SK-N-SH treated with all-trans-retinoic acid at 6 μM for 48 hours (cell line): ENCODE results near the gene PET100.

Experiments
- ATAC-seq: fragments of 200-7000 bp; cut with Tn5 transposase; 3 replicates; pipeline ENCODE4 v1.9.1; 2020; ENCODE audit warnings: mild to moderate bottlenecking, moderate library complexity
- ARNTL ChIP-seq: fragments of 450-650 bp; formaldehyde crosslinking; IDR thresholded peaks from 2 replicates; pipeline ENCODE4 v1.5.0; 2020; ENCODE audit warnings: low read depth, mild to moderate bottlenecking, moderate library complexity, borderline replicate concordance
- BACH2 ChIP-seq: fragments of 250-450 bp; sonication (Bioruptor Pico); IDR thresholded peaks from 2 replicates; pipeline ENCODE4 v1.9.0; 2021; ENCODE audit warnings: mild to moderate bottlenecking, borderline replicate concordance
- CSDC2 ChIP-seq: fragments of 250-450 bp; sonication (Bioruptor Pico); IDR thresholded peaks from 2 replicates; pipeline ENCODE4 v1.5.0; 2020; ENCODE audit warnings: mild to moderate bottlenecking, moderate library complexity
- CSRNP3 ChIP-seq: fragments of 250-450 bp; sonication (Bioruptor Pico); IDR thresholded peaks from 2 replicates; pipeline ENCODE4 v1.5.1; 2021; ENCODE audit warnings: mild to moderate bottlenecking, moderate library complexity
- ESRRG ChIP-seq: fragments of 250-450 bp; sonication (Bioruptor Pico); IDR thresholded peaks from 2 replicates; pipeline ENCODE4 v1.6.1; 2021; ENCODE audit warnings: mild to moderate bottlenecking
- GLIS3 ChIP-seq: fragments of 250-450 bp; sonication (Bioruptor Pico); IDR thresholded peaks from 2 replicates; pipeline ENCODE4 v1.5.0; 2020; ENCODE audit warnings: mild to moderate bottlenecking, moderate library complexity
- ISL1 ChIP-seq: fragments of 250-450 bp; sonication (Bioruptor Pico); IDR thresholded peaks from 2 replicates; pipeline ENCODE4 v2.1.2; 2022; ENCODE audit warnings: mild to moderate bottlenecking, moderate library complexity
- OSR1 ChIP-seq: fragments of 250-450 bp; sonication (Bioruptor Pico); IDR thresholded peaks from 2 replicates; pipeline ENCODE4 v1.8.0; 2022; ENCODE audit warnings: moderate library complexity, mild to moderate bottlenecking, inconsistent platforms
- POU6F1 ChIP-seq: fragments of 250-450 bp; sonication (Bioruptor Pico); IDR thresholded peaks from 2 replicates; pipeline ENCODE4 v1.8.0; 2021; ENCODE audit warnings: low read depth, mild to moderate bottlenecking, moderate library complexity, borderline replicate concordance
- PPARA ChIP-seq: fragments of 250-450 bp; sonication (Bioruptor Pico); IDR thresholded peaks from 2 replicates; pipeline ENCODE4 v1.5.0; 2020; ENCODE audit warnings: mild to moderate bottlenecking, borderline replicate concordance
- RARB ChIP-seq: fragments of 250-450 bp; sonication (Bioruptor Pico); IDR thresholded peaks from 2 replicates; pipeline ENCODE4 v1.8.0; 2021; ENCODE audit warnings: mild to moderate bottlenecking, moderate library complexity
- SNAI2 ChIP-seq: fragments of 250-450 bp; sonication (Bioruptor Pico); IDR thresholded peaks from 2 replicates; pipeline ENCODE4 v1.5.0; 2020; ENCODE audit warnings: mild to moderate bottlenecking, moderate library complexity
- TCF4 ChIP-seq: fragments of 250-450 bp; sonication (Bioruptor Pico); IDR thresholded peaks from 2 replicates; pipeline ENCODE4 v1.8.0; 2021; ENCODE audit warnings: mild to moderate bottlenecking, moderate library complexity, borderline replicate concordance
- TOX ChIP-seq: fragments of 250-450 bp; sonication (Bioruptor Pico); IDR thresholded peaks from 2 replicates; pipeline ENCODE4 v1.8.0; 2021; ENCODE audit warnings: mild to moderate bottlenecking, moderate library complexity, borderline replicate concordance
- TSHZ2 ChIP-seq: fragments of 250-450 bp; sonication (Bioruptor Pico); IDR thresholded peaks from 2 replicates; pipeline ENCODE4 v1.5.0; 2020; ENCODE audit warnings: mild to moderate bottlenecking, moderate library complexity
- ZC3H10 ChIP-seq: fragments of 250-450 bp; sonication (Bioruptor Pico); IDR thresholded peaks from 2 replicates; pipeline ENCODE4 v1.5.1; 2021; ENCODE audit warnings: mild to moderate bottlenecking, moderate library complexity
- ZNF70 ChIP-seq: fragments of 450-650 bp; formaldehyde crosslinking; IDR thresholded peaks from 2 replicates; pipeline ENCODE4 v1.5.0; 2020; ENCODE audit warnings: mild to moderate bottlenecking, moderate library complexity
- ZNF8 ChIP-seq: fragments of 450-650 bp; formaldehyde crosslinking; IDR thresholded peaks from 2 replicates; pipeline ENCODE4 v1.5.0; 2020; ENCODE audit warnings: mild to moderate bottlenecking, moderate library complexity
- TF ChIP-seq, protein P1 (sequence below): fragments of 250-450 bp; sonication (Bioruptor Pico); IDR thresholded peaks from 2 replicates; pipeline ENCODE4 v1.8.0; 2020; ENCODE audit warnings: mild to moderate bottlenecking, moderate library complexity, borderline replicate concordance

Gene PET100

DNA sequence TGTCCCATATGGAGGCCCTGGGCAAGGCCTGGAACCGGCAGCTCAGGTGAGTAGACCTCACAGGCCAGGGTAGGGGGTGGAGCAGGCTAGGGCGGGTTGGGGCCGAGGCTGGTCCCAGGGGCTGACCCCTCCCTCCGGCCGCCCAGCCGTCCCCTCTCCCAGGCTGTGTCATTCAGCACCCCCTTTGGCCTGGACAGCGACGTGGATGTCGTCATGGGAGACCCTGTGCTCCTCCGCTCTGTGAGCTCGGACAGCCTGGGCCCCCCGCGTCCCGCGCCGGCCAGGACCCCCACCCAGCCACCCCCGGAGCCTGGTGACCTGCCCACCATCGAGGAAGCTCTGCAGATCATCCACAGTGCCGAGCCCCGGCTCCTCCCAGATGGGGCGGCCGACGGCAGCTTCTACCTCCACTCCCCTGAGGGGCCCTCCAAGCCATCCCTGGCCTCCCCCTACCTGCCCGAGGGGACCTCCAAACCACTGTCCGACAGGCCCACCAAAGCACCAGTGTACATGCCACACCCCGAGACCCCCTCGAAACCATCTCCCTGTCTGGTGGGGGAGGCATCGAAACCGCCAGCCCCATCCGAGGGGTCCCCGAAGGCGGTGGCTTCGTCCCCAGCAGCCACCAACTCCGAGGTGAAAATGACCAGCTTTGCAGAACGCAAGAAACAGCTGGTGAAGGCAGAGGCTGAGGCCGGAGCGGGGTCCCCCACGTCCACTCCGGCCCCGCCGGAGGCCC lies 17.9 kb upstream of the PET100 start:
- no peak for ATAC-seq

DNA sequence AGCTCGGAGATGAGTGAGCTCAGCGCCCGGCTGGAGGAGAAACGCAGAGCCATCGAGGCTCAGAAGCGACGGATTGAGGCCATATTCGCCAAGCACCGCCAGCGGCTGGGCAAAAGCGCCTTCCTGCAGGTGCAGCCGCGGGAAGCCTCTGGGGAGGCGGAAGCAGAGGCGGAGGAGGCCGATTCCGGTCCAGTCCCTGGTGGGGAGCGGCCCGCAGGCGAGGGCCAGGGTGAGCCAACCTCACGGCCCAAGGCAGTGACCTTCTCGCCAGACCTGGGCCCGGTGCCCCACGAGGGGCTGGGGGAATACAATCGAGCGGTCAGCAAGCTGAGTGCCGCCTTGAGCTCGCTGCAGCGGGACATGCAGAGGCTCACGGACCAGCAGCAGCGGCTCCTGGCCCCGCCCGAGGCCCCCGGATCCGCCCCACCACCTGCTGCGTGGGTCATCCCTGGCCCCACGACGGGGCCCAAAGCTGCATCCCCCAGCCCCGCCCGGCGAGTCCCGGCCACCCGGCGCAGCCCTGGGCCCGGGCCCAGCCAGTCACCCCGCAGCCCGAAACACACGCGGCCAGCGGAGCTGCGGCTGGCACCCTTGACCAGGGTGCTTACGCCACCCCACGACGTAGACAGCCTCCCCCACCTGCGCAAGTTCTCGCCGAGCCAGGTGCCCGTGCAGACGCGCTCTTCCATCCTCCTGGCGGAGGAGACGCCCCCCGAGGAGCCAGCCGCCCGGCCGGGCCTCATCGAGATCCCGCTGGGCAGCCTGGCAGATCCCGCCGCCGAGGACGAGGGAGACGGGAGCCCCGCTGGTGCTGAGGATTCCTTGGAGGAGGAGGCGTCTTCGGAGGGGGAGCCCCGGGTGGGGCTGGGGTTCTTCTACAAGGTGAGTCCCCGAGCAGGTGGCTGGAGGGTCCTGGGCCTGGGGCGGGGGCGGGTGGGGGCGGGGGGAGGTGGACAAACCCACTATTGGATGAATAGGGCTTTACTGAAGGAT lies 17.0 kb upstream of the PET100 start:
- no peak for TF ChIP-seq PPARA
- no peak for TF ChIP-seq CSDC2
- no peak for TF ChIP-seq ZNF8 (CRISPR knock-in tag)
- TF ChIP-seq POU6F1 (CRISPR knock-in tag) = no peak
- TF ChIP-seq TCF4 (CRISPR knock-in tag) = no peak
- TF ChIP-seq TOX (CRISPR knock-in tag) = no peak
- no peak for TF ChIP-seq OSR1
- no peak for TF ChIP-seq ESRRG (CRISPR knock-in tag)
- TF ChIP-seq, protein P1, sequence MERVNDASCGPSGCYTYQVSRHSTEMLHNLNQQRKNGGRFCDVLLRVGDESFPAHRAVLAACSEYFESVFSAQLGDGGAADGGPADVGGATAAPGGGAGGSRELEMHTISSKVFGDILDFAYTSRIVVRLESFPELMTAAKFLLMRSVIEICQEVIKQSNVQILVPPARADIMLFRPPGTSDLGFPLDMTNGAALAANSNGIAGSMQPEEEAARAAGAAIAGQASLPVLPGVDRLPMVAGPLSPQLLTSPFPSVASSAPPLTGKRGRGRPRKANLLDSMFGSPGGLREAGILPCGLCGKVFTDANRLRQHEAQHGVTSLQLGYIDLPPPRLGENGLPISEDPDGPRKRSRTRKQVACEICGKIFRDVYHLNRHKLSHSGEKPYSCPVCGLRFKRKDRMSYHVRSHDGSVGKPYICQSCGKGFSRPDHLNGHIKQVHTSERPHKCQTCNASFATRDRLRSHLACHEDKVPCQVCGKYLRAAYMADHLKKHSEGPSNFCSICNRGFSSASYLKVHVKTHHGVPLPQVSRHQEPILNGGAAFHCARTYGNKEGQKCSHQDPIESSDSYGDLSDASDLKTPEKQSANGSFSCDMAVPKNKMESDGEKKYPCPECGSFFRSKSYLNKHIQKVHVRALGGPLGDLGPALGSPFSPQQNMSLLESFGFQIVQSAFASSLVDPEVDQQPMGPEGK = no peak
- no peak for TF ChIP-seq SNAI2 (CRISPR knock-in tag)
- no peak for TF ChIP-seq ARNTL
- no peak for TF ChIP-seq BACH2
- no peak for ATAC-seq

More for the DNA sequence above, 17.9 kb upstream of the PET100 start:
- TF ChIP-seq TCF4 (CRISPR knock-in tag) = no peak
- no peak for TF ChIP-seq GLIS3
- TF ChIP-seq ISL1 (CRISPR knock-in tag) = no peak
- no peak for TF ChIP-seq ESRRG (CRISPR knock-in tag)
- no peak for TF ChIP-seq CSRNP3 (CRISPR knock-in tag)

- ATAC-seq = no peak
- TF ChIP-seq RARB (CRISPR knock-in tag) = no peak
These were observed 14.5 kb upstream of the PET100 start for GRCh38 chr19:7614859-7615741.

GRCh38 chr19:7617172-7617571 lies 12.4 kb upstream of the PET100 start:
- ATAC-seq = no peak
- TF ChIP-seq CSRNP3 (CRISPR knock-in tag) = no peak
- TF ChIP-seq ISL1 (CRISPR knock-in tag) = no peak
- TF ChIP-seq TSHZ2 = no peak
- TF ChIP-seq ZNF70 (CRISPR knock-in tag) = no peak
- TF ChIP-seq BACH2 = no peak
- TF ChIP-seq ESRRG (CRISPR knock-in tag) = no peak
- no peak for TF ChIP-seq SNAI2 (CRISPR knock-in tag)
- no peak for TF ChIP-seq GLIS3
- TF ChIP-seq OSR1 = no peak
- no peak for TF ChIP-seq ZC3H10 (CRISPR knock-in tag)
- TF ChIP-seq, protein P1 = no peak
- no peak for TF ChIP-seq POU6F1 (CRISPR knock-in tag)
